BLaER1 treated with 17β-estradiol and CSF1 and Interleukin-3, amounts not matched to agents 10 nM and 100 nM (cell line): ENCODE data around the gene GRIK1.

Experiments used
- H3K27ac ChIP-seq, 11 experiments: shearing (Covaris generic); formaldehyde crosslinking; 2 replicates each; pipeline ENCODE4 v1.8.1; 2022
- H3K27me3 ChIP-seq, 11 experiments: shearing (Covaris generic); formaldehyde crosslinking; 2 replicates each; pipeline ENCODE4 v1.8.1; 2022
- H3K36me3 ChIP-seq, 11 experiments: shearing (Covaris generic); formaldehyde crosslinking; 2 replicates each; pipeline ENCODE4 v1.8.1; 2022
- H3K4me1 ChIP-seq, 10 experiments: shearing (Covaris generic); formaldehyde crosslinking; 2 replicates each; pipeline ENCODE4 v1.8.1; 2022
- H3K4me2 ChIP-seq, 11 experiments: shearing (Covaris generic); formaldehyde crosslinking; 2 replicates each; pipeline ENCODE4 v1.8.1; 2022
- H3K4me3 ChIP-seq, 10 experiments: shearing (Covaris generic); formaldehyde crosslinking; 2 replicates each; pipeline ENCODE4 v1.8.1; 2022
- H3K9ac ChIP-seq, 11 experiments: shearing (Covaris generic); formaldehyde crosslinking; 2 replicates each; pipeline ENCODE4 v1.8.1; 2022
- H3K9me3 ChIP-seq, 11 experiments: shearing (Covaris generic); formaldehyde crosslinking; replicated peaks in 1 of 11; 2 replicates each; pipeline ENCODE4 v1.8.1; 2022
- H4K20me1 ChIP-seq, 11 experiments: shearing (Covaris generic); formaldehyde crosslinking; 2 replicates each; pipeline ENCODE4 v1.8.1; 2022
- Cebpa-rat ChIP-seq, 11 experiments: shearing (Covaris generic); IDR thresholded peaks; 2 replicates each; pipeline ENCODE4 v1.8.1; 2022

GRIK1 gene

DNA sequence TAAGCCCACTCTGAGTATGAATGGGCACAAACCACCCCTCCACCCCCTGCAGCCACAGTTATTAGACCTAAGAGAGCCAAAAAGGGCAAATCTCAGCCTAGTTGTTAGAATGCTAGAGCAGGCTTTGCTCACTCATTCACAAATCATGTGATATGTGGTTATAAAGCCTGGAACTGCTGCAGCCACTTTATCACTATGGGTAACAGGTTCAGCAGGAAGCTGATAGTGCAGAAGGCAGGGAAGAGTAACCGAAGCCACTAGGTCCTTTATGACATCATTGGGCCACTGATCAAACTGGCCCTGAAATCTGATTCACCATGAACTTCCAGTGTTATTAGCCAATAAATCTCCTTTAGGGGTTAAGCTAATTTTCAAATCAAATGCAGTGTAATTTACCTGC, 134.7 kb downstream of the GRIK1 start:
- H3K9ac ChIP-seq, result no peak overlapping the region
- no peaks in the 10 kb centered on the region for H4K20me1 ChIP-seq
- H3K27me3 ChIP-seq, result no peaks in the 10 kb centered on the region
- no peak overlapping the region for H3K27ac ChIP-seq
- TF ChIP-seq Cebpa-rat (IDR thresholded peaks at IDR 0.05), result no peak
- no peaks in the 10 kb centered on the region for H3K36me3 ChIP-seq
- H3K4me3 ChIP-seq, result no peak overlapping the region
- H3K4me2 ChIP-seq, result no peak overlapping the region
- H3K9me3 ChIP-seq, result no peaks in the 10 kb centered on the region
- no peaks in the 10 kb centered on the region for H3K4me1 ChIP-seq

DNA sequence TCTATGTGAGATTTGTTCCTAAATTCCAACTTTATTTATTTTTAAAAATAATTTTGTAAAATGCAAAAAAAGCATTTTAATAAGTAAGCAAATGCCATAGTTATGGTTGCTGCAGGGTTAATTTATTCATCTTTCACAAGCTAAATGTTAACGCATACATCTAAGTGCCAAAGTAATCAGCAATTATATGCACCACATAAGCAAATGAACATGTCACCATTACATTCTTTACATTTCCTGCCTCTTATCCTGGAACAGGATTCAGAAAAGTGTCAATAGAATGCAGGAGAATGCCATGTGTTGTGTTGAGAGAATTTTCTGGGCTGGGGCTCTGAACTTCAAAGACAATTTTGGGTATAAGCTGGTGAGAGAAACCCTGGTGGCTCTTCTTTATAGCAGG, 136.6 kb downstream of the GRIK1 start:
- no peak overlapping the region for H3K4me3 ChIP-seq
- H4K20me1 ChIP-seq, result no peaks in the 10 kb centered on the region
- no peak overlapping the region for H3K9ac ChIP-seq
- no peaks in the 10 kb centered on the region for H3K4me1 ChIP-seq
- H3K9me3 ChIP-seq, result no peaks in the 10 kb centered on the region
- no peak overlapping the region for H3K4me2 ChIP-seq
- no peak for TF ChIP-seq Cebpa-rat (IDR thresholded peaks at IDR 0.05)
- H3K27ac ChIP-seq, result no peak overlapping the region
- H3K27me3 ChIP-seq, result no peaks in the 10 kb centered on the region
- no peaks in the 10 kb centered on the region for H3K36me3 ChIP-seq

DNA sequence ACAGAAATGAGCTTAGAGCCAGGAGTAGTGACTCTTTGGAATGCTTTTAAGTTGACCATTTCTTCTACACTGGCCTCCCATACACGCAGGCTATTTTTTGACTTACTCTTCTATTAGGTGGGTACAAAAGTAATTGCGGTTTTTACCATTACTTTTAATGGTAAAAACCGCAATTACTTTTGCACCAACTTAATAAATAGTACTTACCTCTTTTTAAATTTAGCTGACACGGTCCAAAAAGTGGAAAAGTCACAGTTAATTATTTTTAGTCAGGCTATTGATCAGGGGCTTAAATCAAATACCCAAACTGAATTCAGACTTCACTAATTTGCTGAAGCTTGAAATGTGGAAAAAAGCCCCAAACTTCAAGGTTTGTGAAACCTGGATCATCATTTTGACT, 138.7 kb downstream of the GRIK1 start:
- no peaks in the 10 kb centered on the region for H4K20me1 ChIP-seq
- no peak overlapping the region for H3K4me3 ChIP-seq
- H3K4me2 ChIP-seq, result no peak overlapping the region
- H3K9me3 ChIP-seq, result no peaks in the 10 kb centered on the region
- no peaks in the 10 kb centered on the region for H3K27me3 ChIP-seq
- TF ChIP-seq Cebpa-rat (IDR thresholded peaks at IDR 0.05), result no peak
- no peaks in the 10 kb centered on the region for H3K36me3 ChIP-seq
- no peak overlapping the region for H3K27ac ChIP-seq
- no peaks in the 10 kb centered on the region for H3K4me1 ChIP-seq
- no peak overlapping the region for H3K9ac ChIP-seq

DNA sequence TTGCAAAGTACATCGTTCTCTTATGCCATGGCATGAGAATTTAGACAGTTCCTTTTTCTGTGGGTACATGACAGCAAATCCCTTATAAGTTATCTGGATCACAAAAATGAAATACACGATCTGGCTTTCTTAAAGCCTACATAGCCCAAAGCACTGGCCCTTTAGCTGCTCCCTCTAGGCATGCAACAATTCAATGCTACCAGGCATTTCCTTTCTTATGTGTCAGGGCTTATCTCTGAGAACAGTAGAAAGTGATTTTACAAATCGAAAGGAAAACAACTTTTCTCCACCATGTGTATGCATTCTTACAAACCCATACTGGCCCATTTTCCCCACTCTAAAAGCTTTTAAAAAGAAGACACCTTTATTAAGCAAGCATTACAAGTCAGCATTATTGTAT, 139.7 kb downstream of the GRIK1 start:
- no peak overlapping the region for H3K9ac ChIP-seq
- no peak overlapping the region for H3K27ac ChIP-seq
- TF ChIP-seq Cebpa-rat (IDR thresholded peaks at IDR 0.05), result no peak

DNA sequence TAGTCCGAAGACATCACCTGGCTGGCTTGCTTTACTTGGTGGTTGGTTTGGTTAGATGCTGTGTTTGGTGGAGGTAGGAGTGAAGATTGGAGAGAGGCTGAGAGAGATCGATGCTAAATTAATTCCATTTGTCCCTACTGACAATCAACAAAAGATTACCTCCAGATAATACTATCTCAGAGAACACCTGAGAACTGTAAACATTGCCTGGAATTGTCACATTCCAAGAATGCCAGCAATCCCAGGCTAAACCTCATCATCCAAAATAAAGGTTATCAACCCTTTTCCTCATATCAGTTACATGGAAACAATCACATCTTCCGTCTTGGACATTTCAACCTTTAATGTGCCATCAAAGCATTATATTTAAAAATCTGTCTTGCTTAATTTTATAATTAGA, 141.0 kb downstream of the GRIK1 start:
- Histone ChIP-seq H3K27ac (no peak overlapping the region), H3K4me3 (no peak overlapping the region), H3K9ac (no peak overlapping the region), H3K9me3 (no peaks in the 10 kb centered on the region), H3K4me1 (peaks cover 0 to 8% (median 0%) of the 10 kb centered on the region in 10 experiments; a peak in 1 of 20 replicates), H3K27me3 (no peaks in the 10 kb centered on the region), H3K4me2 (no peak overlapping the region), H4K20me1 (no peaks in the 10 kb centered on the region), H3K36me3 (no peaks in the 10 kb centered on the region)
- no peak for TF ChIP-seq Cebpa-rat (IDR thresholded peaks at IDR 0.05)

More for the DNA sequence above, 139.7 kb downstream of the GRIK1 start:
- Histone ChIP-seq H3K36me3 (no peaks in the 10 kb centered on the region), H3K4me3 (no peak overlapping the region), H3K27me3 (no peaks in the 10 kb centered on the region), H3K4me1 (no peaks in the 10 kb centered on the region), H3K4me2 (no peak overlapping the region), H4K20me1 (no peaks in the 10 kb centered on the region), H3K9me3 (no peaks in the 10 kb centered on the region)

DNA sequence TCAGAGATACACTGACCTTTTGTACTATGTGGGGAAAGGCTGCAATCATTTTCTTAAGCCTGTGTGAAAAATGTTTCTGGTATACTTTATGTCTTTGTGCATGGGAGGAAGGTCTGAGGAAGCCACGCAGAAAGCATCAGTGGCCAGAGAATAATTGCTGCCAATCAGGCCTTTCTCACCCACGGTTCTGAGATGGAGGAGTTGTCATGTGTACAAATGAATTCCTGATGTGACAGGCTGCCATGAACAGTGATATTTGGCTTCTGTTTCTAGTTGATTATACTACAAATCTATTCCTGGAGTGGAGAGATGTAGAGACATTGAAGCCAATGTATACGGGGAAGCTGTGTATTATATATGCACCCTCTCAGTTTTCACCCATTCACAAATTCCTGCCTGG, 142.6 kb downstream of the GRIK1 start:
- no peak overlapping the region for H3K9ac ChIP-seq
- TF ChIP-seq Cebpa-rat (IDR thresholded peaks at IDR 0.05), result no peak
- no peaks in the 10 kb centered on the region for H3K36me3 ChIP-seq
- H3K4me3 ChIP-seq, result no peak overlapping the region
- no peaks in the 10 kb centered on the region for H3K9me3 ChIP-seq
- H3K4me2 ChIP-seq, result no peak overlapping the region
- H3K27ac ChIP-seq, result no peak overlapping the region
- peaks cover 0 to 8% (median 0%) of the 10 kb centered on the region in 10 experiments; a peak in 1 of 20 replicates for H3K4me1 ChIP-seq
- no peaks in the 10 kb centered on the region for H3K27me3 ChIP-seq
- no peaks in the 10 kb centered on the region for H4K20me1 ChIP-seq

DNA sequence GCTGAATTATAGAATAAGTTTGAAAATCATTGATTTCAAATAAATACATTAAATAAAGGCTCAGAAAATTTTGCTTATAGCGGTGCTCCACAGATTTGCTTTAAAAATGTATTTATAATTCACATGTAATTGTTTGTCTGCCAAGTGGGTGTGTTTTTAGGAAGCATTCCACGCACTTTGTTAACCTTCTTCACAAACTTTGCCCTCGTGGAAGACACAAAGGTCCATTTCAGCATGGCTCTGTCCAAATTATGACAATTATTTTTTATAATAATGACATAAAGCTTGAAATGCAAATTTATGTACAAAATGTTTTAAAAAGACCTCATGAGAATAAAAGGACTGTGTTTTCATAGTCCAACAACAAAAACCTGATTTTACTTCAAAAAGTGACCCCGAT, 146.1 kb downstream of the GRIK1 start:
- H3K27ac ChIP-seq, result no peak overlapping the region
- H4K20me1 ChIP-seq, result no peaks in the 10 kb centered on the region
- no peak overlapping the region for H3K9ac ChIP-seq
- no peak overlapping the region for H3K4me3 ChIP-seq
- H3K4me2 ChIP-seq, result no peak overlapping the region
- no peaks in the 10 kb centered on the region for H3K9me3 ChIP-seq
- TF ChIP-seq Cebpa-rat (IDR thresholded peaks at IDR 0.05), result no peak
- H3K4me1 ChIP-seq, result peaks cover 0 to 8% (median 0%) of the 10 kb centered on the region in 10 experiments; a peak in 1 of 20 replicates
- no peaks in the 10 kb centered on the region for H3K36me3 ChIP-seq
- no peaks in the 10 kb centered on the region for H3K27me3 ChIP-seq

DNA sequence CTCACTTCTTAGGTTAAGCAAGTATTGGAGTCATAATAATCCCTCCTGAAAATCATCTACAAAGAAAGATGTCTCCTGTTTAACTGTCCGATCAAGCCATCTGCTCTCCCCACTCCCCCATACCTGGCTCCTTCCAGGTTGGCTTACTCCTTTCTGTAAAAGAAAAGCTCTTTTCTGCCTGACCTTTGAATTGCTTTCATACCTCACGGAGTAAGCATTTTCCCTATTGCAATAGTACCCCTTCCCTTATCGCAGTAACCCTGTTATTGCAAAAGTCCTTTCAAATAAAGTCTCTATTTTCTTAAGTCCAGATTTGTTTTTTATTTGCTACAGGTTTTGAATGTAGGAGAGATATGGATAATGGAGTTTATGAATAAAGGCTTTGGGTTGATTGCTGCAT, 150.4 kb downstream of the GRIK1 start:
- Histone ChIP-seq H4K20me1 (no peaks in the 10 kb centered on the region), H3K36me3 (no peaks in the 10 kb centered on the region), H3K4me1 (peaks cover 0 to 14% (median 0%) of the 10 kb centered on the region in 10 experiments; a peak in 2 of 20 replicates), H3K27me3 (no peaks in the 10 kb centered on the region), H3K9me3 (no peaks in the 10 kb centered on the region), H3K9ac (no peak overlapping the region), H3K27ac (no peak overlapping the region), H3K4me3 (no peak overlapping the region), H3K4me2 (no peak overlapping the region)
- no peak for TF ChIP-seq Cebpa-rat (IDR thresholded peaks at IDR 0.05)

DNA sequence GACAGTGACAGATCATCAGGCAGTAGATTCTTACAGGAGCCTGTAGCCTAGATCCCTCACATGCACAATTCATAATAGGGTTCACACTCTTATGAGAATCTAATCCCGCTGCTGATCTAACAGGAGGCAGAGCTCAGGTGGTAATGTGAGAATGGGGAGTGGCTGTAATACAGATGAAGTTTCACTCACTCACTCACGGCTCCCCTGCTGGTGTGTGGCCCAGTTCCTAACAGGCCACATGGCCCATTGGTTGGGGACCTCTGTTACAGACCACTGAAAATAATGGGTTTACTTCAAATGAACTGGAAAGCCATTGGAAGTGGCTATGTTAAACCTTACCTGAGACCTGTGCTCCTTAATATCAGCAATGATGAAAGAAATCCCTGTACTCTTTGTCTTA, 151.0 kb downstream of the GRIK1 start:
- TF ChIP-seq Cebpa-rat (IDR thresholded peaks at IDR 0.05), result no peak
- no peaks in the 10 kb centered on the region for H4K20me1 ChIP-seq
- H3K4me3 ChIP-seq, result no peak overlapping the region
- no peaks in the 10 kb centered on the region for H3K27me3 ChIP-seq
- H3K4me2 ChIP-seq, result no peak overlapping the region
- H3K9me3 ChIP-seq, result no peaks in the 10 kb centered on the region
- no peak overlapping the region for H3K9ac ChIP-seq
- H3K36me3 ChIP-seq, result no peaks in the 10 kb centered on the region
- H3K4me1 ChIP-seq, result peaks cover 0 to 9% (median 1%) of the 10 kb centered on the region in 10 experiments; a peak in 3 of 20 replicates
- H3K27ac ChIP-seq, result no peak overlapping the region

DNA sequence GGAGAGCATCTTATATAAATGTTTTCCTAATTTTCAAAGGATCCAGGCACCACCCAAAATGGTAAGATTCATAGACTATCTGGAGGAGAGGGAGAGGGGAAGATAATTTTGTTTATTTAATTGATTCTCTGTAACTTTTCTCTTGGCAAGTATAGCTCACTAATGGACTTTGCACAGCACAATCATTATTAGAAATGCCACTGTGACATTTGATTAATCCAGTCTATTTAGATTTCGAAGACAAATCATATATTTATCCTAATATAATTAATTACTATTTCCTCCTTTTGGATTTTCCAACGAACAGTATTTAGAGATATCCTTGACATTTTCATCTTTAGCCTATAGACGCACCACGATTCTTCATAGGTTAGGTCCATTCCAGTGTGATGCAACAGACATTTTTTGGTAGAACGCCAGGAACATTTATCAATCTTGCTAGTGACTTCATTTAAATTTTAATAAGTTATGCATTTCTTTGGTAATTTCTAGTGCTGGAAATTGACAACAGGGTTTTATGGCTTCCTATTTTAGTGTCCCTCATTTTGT, 152.4 kb downstream of the GRIK1 start:
- peaks cover 0 to 9% (median 2%) of the 10 kb centered on the region in 10 experiments; a peak in 3 of 20 replicates for H3K4me1 ChIP-seq
- no peaks in the 10 kb centered on the region for H3K36me3 ChIP-seq
- no peak overlapping the region for H3K27ac ChIP-seq
- no peaks in the 10 kb centered on the region for H3K27me3 ChIP-seq
- TF ChIP-seq Cebpa-rat (IDR thresholded peaks at IDR 0.05), result no peak
- H3K4me2 ChIP-seq, result no peak overlapping the region
- no peaks in the 10 kb centered on the region for H4K20me1 ChIP-seq
- no peaks in the 10 kb centered on the region for H3K9me3 ChIP-seq
- no peak overlapping the region for H3K4me3 ChIP-seq
- H3K9ac ChIP-seq, result no peak overlapping the region
